ENCODE results near the gene MYEF2.

Gene MYEF2

DNA sequence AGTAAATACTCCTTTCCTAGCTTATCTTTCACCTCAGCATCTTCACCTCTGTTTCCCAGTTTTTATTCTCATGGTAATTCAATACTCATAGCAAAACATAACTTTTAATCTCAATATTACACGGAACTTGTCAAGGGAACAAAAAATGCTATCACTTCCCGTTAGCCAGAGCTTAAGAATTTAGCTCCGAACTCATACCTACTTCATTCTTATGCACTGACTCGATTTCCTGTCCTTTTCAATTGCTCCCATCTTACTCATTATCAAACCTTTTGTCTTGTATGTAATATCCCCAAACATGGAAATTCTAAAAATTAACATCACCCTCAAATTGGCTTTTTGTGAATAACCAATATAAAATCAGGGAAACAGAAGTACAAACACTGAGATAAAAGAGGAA is 28.2 kb downstream of the MYEF2 start:
- TF ChIP-seq, protein P1, sequence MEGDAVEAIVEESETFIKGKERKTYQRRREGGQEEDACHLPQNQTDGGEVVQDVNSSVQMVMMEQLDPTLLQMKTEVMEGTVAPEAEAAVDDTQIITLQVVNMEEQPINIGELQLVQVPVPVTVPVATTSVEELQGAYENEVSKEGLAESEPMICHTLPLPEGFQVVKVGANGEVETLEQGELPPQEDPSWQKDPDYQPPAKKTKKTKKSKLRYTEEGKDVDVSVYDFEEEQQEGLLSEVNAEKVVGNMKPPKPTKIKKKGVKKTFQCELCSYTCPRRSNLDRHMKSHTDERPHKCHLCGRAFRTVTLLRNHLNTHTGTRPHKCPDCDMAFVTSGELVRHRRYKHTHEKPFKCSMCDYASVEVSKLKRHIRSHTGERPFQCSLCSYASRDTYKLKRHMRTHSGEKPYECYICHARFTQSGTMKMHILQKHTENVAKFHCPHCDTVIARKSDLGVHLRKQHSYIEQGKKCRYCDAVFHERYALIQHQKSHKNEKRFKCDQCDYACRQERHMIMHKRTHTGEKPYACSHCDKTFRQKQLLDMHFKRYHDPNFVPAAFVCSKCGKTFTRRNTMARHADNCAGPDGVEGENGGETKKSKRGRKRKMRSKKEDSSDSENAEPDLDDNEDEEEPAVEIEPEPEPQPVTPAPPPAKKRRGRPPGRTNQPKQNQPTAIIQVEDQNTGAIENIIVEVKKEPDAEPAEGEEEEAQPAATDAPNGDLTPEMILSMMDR (IDR thresholded peaks at IDR 0.05; ENCODE audit: low read depth, low read length), result no peak
- DNase-seq (ENCODE audit: extremely low read depth, low read depth), result no peak

DNA sequence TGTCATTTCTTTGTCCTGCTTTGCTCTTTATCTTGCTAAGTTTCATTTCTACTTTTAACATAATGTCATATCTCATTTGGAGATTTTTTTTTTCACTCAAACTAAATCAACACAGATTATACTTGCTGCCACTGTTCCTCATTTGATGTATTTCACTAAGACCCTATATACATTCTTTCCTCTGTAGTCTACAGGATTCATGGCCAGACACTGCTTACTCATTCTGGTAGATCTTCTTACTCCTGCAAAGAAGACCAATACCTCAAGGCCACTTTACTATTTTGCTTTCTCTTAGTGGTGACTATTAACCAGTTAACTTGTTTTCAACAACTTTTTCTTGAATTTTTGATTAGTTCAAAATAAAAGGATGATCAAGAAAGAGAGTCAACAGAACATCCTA is 30.7 kb downstream of the MYEF2 start:
- DNase-seq (ENCODE audit: extremely low read depth, low read depth), result no peak
- TF ChIP-seq, protein P1 (IDR thresholded peaks at IDR 0.05; ENCODE audit: low read depth, low read length), result no peak

DNA sequence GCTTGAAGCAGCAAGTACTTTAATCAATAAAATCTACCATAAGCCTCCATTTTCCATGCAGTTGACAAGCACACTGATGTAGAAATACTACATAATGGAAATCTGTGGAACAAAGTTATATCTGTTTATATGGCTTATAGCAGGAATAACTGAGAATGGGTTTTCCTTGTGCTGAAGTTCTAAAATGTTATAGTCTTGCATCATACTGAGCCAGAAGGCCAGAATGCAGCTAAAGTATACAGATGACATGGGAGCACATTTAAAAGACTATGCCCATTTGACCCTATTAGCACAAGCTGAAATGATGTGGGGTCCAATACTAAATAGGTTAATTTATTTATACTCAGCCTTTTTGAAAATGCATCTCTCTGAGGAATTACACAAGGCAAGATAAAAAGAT is 32.2 kb downstream of the MYEF2 start:
- no peak for DNase-seq (ENCODE audit: extremely low read depth, low read depth)
- TF ChIP-seq, protein P1 (IDR thresholded peaks at IDR 0.05; ENCODE audit: low read depth, low read length), result no peak

DNA sequence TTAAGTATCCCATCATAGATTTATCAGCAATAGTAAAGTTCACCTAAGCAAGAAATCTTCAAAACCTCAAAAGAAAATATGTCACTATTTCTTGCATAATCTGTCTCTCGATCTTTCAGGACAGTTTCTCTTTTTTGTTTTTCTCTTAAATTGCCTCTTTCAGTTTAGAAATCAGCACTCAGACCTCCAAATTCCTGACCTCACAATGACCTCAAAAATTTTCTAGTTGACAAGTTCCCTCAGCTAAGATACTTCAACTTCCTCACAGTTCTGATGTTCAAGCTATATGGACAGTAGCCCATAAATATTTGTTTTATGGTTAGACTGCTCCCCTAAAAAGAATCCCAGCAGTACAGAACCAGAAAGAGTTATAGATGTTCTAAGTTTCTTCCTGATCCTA is 33.2 kb downstream of the MYEF2 start:
- no peak for DNase-seq (ENCODE audit: extremely low read depth, low read depth)

DNA sequence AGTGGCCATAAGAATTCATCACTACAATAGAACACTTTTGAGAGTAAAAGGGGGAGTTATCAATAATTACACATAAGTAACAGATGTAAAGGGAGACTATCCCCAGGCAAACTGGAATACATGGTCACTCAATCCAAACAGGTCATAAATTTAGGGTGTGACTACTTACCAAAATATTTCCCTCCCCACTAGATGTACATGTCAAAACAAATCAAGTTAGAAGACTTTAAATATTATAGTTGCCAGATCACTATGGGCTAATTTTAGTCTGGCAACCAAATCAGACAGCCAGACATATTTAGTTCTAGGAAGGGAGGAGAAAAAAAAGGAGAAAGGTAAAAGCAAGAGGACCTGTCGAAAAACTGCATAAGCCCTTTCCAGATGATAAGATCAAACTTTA is 34.2 kb downstream of the MYEF2 start:
- TF ChIP-seq, protein P1 (IDR thresholded peaks at IDR 0.05; ENCODE audit: low read depth, low read length), result no peak
- no peak for DNase-seq (ENCODE audit: extremely low read depth, low read depth)

More for the DNA sequence above, 33.2 kb downstream of the MYEF2 start:
- TF ChIP-seq, protein P1 (IDR thresholded peaks at IDR 0.05; ENCODE audit: low read depth, low read length), result no peak

DNA sequence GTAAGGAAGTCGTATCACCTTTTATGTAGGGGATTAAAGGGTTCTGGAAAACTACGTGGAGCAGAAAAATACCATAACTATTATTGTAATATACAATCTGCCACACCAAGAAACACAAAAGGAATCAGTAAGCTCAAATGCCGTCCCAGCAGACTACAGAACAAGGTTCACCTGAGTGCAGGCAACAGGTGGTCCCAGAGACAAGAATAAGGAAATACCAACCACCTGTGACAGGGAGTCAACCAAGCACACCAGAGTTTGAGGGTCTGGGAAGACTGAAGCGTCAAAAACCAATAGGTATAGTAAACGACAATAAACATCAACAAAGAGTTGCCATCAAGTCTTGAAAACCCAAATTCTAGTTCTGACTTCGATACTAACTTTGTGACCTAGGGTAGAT is 45.2 kb downstream of the MYEF2 start:
- no peak for DNase-seq (ENCODE audit: extremely low read depth, low read depth)
- TF ChIP-seq, protein P1 (IDR thresholded peaks at IDR 0.05; ENCODE audit: low read depth, low read length), result no peak

DNA sequence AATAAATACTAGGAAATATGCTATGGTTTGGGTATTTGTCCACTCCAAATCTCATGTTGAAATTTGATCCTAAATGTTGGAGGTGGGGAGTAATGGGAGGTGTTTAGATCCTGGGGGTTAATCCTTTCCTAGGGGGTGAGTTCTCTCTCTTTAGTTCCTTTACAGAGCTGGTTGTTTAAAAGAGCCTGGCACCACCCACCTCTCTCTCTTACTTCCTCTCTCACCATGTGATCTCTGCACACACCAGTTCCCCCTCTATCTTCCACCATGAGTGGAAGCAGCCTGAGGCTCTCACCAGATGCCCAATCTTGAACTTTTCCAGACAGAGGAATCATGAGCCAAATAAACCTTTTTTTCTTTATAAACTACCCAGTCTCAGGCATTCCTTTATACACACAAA is 46.8 kb downstream of the MYEF2 start:
- no peak for DNase-seq (ENCODE audit: extremely low read depth, low read depth)
- TF ChIP-seq, protein P1 (IDR thresholded peaks at IDR 0.05; ENCODE audit: low read depth, low read length), result no peak
